ENCODE measurements around the gene C1orf50.

The C1orf50 gene

DNA sequence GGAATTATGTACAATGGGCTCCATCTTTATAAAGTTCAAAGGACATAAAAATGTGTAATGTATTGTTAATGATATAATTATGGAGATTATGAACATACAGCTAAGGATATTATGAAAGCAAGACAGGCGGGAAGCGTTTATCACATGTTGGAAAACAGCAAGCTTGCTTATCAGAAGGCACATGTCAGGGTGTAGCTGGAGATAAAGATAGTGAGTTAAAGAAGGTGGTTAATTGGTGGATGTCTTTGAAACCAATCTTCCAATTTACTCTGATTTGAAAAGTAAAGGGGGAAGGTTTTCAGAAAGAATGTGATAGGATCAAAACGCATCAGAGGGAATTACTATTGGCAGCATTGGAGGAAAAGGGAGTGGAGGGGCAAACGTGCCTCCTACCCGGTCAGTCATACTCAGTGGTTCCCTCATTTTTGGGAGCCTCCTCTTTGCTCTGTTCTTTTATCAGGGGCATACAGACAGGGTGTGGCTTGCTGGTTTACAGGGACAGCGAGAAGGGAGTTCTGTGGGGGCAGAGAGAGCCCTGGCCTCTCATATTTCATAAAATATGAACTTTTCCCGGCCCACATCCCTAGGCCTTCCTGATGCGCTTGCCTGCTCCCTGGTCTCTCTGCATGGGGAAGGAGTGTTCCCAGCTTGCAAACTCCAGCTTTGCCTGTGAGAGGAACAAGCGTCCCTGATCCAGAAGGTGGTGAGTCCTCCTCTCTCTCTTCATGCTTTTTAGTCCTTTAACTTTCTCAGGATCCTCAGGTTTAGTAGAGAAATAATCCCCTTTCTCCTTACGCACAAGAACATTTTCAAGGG lies 58.2 kb downstream of the C1orf50 start:
- TF ChIP-seq GABPA (IDR thresholded peaks at IDR 0.05; ENCODE audit: low read depth) (no peak), POLR2AphosphoS5 (IDR thresholded peaks at IDR 0.05; ENCODE audit: low read depth) (no peak), SPI1 (IDR thresholded peaks at IDR 0.05; ENCODE audit: borderline replicate concordance, low read depth) (no peak), REST (IDR thresholded peaks at IDR 0.05; ENCODE audit: insufficient replicate concordance, low read depth) (no peak)
- TF ChIP-seq, protein P1, sequence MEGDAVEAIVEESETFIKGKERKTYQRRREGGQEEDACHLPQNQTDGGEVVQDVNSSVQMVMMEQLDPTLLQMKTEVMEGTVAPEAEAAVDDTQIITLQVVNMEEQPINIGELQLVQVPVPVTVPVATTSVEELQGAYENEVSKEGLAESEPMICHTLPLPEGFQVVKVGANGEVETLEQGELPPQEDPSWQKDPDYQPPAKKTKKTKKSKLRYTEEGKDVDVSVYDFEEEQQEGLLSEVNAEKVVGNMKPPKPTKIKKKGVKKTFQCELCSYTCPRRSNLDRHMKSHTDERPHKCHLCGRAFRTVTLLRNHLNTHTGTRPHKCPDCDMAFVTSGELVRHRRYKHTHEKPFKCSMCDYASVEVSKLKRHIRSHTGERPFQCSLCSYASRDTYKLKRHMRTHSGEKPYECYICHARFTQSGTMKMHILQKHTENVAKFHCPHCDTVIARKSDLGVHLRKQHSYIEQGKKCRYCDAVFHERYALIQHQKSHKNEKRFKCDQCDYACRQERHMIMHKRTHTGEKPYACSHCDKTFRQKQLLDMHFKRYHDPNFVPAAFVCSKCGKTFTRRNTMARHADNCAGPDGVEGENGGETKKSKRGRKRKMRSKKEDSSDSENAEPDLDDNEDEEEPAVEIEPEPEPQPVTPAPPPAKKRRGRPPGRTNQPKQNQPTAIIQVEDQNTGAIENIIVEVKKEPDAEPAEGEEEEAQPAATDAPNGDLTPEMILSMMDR (IDR thresholded peaks at IDR 0.05; ENCODE audit: insufficient read depth, low read length): no peak
- Histone ChIP-seq H3K27me3 (ENCODE audit: insufficient read depth, poor library complexity, severe bottlenecking) (no peaks in the 10 kb centered on the region), H3K4me3 (replicated peaks; ENCODE audit: insufficient read depth, low read length) (no peak overlapping the region), H3K27ac (replicated peaks) (no peak overlapping the region)
- no peak for DNase-seq (ENCODE audit: low read depth in 1 of 2, low spot score in 1 of 2)

Measured in HL-60 (cell line).